ENCODE data around the gene PRSS12. TPM values are rescaled to one million over a fixed set of nuclear protein-coding genes. Genes with fewer than 3 reads are reported as not detected.

Gene PRSS12
- total RNA-seq, 1 donor from 2014 or later, result 14.1 TPM

GRCh38 chr4:118338981-118339765 is 13.6 kb downstream of the PRSS12 start:
- DNase-seq (ENCODE audit: extremely low spot score, unreplicated experiment), result no peak
- H3K9me3 Mint-ChIP-seq, result no peaks in the 10 kb centered on the region
- H3K27ac Mint-ChIP-seq, result no peak overlapping the region
- H3K36me3 Mint-ChIP-seq, result no peaks in the 10 kb centered on the region
- H3K4me1 Mint-ChIP-seq (ENCODE audit: unreplicated experiment), result no peaks in the 10 kb centered on the region
- H3K4me3 Mint-ChIP-seq, result no peak overlapping the region
- peaks cover 4% of the 10 kb centered on the region for H3K27me3 Mint-ChIP-seq
- no peak for TF ChIP-seq CTCF (conservative IDR thresholded peaks at IDR 0.05)

DNA sequence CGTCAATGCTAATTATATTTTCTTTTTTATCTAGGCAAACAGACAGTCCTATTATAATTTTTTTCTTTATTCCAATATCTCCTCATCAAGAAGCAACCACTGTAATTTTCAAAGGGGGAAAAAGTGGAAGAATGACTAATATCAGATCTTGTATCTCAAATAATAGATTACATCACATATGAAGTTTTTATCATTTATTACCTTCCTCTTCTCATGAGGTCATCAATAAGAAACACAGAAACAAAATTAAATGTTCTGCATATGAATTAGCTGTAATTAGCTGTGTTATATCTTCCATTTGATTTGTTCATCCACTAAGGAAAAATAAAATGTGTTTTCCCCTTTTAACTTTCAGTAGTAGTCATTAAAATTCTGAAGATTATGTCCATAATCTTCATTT is 14.3 kb downstream of the PRSS12 start:
- Mint-ChIP-seq H3K4me1 (ENCODE audit: unreplicated experiment) (no peaks in the 10 kb centered on the region), H3K27me3 (peaks cover 4% of the 10 kb centered on the region), H3K36me3 (no peaks in the 10 kb centered on the region), H3K9me3 (no peaks in the 10 kb centered on the region), H3K4me3 (no peak overlapping the region), H3K27ac (no peak overlapping the region)
- DNase-seq (ENCODE audit: extremely low spot score, unreplicated experiment), result no peak
- TF ChIP-seq CTCF (conservative IDR thresholded peaks at IDR 0.05), result no peak

DNA sequence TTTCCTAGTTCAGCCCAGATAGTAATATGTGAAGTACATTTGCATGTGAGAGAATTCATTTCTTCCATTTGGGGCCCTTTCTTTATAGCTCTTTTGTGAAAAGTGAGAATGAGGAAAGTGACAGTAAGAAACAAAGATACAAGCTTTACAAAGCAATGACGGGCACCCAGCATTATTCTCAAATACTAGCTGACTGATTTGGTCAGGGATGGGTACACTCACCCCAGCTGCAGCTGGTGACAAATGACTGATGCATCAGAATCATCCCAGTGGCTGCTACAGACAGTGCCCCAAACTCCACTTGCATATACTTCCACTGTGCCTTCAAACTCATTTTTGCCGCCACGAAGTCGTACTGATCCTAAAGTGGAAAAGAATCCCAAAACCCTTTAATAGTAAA is 14.8 kb downstream of the PRSS12 start:
- Mint-ChIP-seq H3K27me3 (peaks cover 4% of the 10 kb centered on the region), H3K36me3 (no peaks in the 10 kb centered on the region), H3K9me3 (no peaks in the 10 kb centered on the region), H3K4me1 (ENCODE audit: unreplicated experiment) (no peaks in the 10 kb centered on the region), H3K27ac (no peak overlapping the region), H3K4me3 (no peak overlapping the region)
- no peak for DNase-seq (ENCODE audit: extremely low spot score, unreplicated experiment)
- no peak for TF ChIP-seq CTCF (conservative IDR thresholded peaks at IDR 0.05)

DNA sequence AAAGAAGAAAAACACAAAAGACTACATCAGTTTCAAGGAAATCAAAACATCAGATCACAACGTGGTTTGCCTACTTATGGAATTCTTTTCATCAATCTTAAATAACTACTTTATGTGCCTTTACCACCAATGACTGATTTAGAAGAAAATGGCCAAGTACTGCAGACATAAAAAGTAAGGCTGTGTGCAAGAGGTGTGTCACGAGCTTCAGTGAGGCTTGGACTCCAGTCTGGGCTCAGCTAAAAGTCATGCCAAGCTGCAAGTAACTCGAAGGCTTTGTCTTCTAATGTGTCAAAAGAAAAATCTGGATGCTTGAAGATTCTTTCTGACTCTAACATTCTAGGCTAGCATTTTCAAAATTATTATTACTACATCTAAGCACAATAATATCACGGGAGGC is 17.0 kb downstream of the PRSS12 start:
- Mint-ChIP-seq H3K27ac (no peak overlapping the region), H3K4me3 (no peak overlapping the region), H3K4me1 (ENCODE audit: unreplicated experiment) (no peaks in the 10 kb centered on the region), H3K27me3 (peaks cover 4% of the 10 kb centered on the region), H3K36me3 (no peaks in the 10 kb centered on the region), H3K9me3 (no peaks in the 10 kb centered on the region)
- no peak for DNase-seq (ENCODE audit: extremely low spot score, unreplicated experiment)
- no peak for TF ChIP-seq CTCF (conservative IDR thresholded peaks at IDR 0.05)

DNA sequence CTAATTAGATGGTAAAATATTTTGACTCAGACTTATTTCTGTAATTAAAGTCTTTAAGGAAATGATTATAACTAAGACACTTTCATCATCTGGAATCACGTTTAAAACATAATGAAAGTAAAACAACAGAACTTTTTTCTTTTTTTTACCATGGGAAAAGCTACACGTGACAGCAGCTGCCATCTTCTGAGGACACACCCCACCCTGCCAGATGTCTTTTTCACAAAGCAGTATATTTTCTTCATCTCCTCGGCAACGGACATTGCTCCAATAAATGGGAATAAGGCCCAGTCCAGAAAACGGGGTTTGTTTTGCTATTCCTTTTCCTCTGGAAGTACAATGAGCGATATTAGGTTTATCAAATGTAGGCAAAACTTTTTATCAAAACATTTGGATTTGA is 17.5 kb downstream of the PRSS12 start:
- H3K27ac Mint-ChIP-seq, result no peak overlapping the region
- no peak overlapping the region for H3K4me3 Mint-ChIP-seq
- no peaks in the 10 kb centered on the region for H3K9me3 Mint-ChIP-seq
- H3K4me1 Mint-ChIP-seq (ENCODE audit: unreplicated experiment), result peaks cover under 1% of the 10 kb centered on the region
- no peak for DNase-seq (ENCODE audit: extremely low spot score, unreplicated experiment)
- peaks cover 4% of the 10 kb centered on the region for H3K27me3 Mint-ChIP-seq
- H3K36me3 Mint-ChIP-seq, result no peaks in the 10 kb centered on the region
- TF ChIP-seq CTCF (conservative IDR thresholded peaks at IDR 0.05), result no peak
